ENCODE results near the gene SNURF.
A peak's percentile ranks its signal among the peaks of the same experiment; 100 is the strongest.
"Not testable (repeated sequence)": the region's sequence is repeated elsewhere in the genome, so short reads cannot be mapped to it uniquely, and the experiment has no call there.

SNURF gene, protein sequence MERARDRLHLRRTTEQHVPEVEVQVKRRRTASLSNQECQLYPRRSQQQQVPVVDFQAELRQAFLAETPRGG

DNA sequence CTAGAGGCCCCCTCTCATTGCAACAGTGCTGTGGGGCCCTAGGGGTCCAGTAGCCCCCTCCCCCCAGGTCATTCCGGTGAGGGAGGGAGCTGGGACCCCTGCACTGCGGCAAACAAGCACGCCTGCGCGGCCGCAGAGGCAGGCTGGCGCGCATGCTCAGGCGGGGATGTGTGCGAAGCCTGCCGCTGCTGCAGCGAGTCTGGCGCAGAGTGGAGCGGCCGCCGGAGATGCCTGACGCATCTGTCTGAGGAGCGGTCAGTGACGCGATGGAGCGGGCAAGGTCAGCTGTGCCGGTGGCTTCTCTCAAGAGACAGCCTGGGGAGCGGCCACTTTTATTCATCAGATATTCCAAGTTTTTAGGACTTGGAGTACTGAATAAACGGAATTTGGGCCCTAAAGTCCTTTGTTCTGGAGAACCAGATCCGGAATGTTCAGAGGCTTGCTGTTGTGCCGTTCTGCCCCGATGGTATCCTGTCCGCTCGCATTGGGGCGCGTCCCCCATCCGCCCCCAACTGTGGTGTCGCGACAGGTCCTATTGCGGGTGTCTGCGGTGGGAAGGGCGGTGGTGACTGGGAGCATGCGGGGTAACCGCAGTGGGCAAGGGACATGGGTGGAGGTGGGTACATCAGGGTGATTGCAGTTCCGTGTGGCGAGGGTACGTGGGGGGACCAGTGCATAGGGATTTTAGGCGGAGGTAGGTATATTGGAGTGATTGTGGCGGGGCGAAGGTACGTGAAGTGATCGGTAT is at the start of gene SNURF, which contains the start of gene SNRPN:
Gene SNURF, plus strand, starts transcription at position 205 of the 748 bp plus-strand sequence. Its CDS starts 62 bp downstream, at position 267.
Gene SNRPN, plus strand, starts transcription at position 205 of the 748 bp plus-strand sequence. CDS start 19,467 bp downstream, outside the sequence.
- DNase-seq (ENCODE audit: low read depth in 2 of 2, low spot score in 1 of 2), result no peak

GRCh38 chr15:24916305-24917009 is 38.3 kb upstream of the SNURF start:
- no peak for DNase-seq (ENCODE audit: low read depth in 2 of 2, low spot score in 1 of 2)

- no peak for DNase-seq (ENCODE audit: low read depth in 2 of 2, low spot score in 1 of 2)
Observed at GRCh38 chr15:24917431-24917830, 37.4 kb upstream of the SNURF start.

DNA sequence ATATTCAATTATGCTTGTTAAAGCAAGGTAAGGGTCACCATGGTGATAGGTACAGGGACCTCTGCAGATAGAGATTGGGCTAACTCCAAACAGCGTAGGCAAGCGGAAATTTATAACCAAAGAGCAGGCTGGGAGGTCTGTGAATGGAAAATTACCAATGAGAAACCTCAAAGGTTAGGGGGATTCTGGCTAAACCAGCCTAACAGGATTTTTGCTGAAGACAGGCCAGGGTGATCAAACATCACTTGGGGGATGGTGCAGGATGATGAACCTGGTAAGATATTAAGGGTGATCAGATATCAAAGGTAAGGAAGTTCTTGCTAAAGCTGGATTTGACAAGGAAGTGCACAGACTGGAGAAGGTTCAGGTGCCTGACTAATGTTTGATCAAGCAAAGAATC is 35.3 kb upstream of the SNURF start:
- no peak for DNase-seq (ENCODE audit: low read depth in 2 of 2, low spot score in 1 of 2)

- not testable (repeated sequence) for DNase-seq (ENCODE audit: low read depth in 2 of 2, low spot score in 1 of 2)
Observed at GRCh38 chr15:24922781-24923180, 32.0 kb upstream of the SNURF start.

DNA sequence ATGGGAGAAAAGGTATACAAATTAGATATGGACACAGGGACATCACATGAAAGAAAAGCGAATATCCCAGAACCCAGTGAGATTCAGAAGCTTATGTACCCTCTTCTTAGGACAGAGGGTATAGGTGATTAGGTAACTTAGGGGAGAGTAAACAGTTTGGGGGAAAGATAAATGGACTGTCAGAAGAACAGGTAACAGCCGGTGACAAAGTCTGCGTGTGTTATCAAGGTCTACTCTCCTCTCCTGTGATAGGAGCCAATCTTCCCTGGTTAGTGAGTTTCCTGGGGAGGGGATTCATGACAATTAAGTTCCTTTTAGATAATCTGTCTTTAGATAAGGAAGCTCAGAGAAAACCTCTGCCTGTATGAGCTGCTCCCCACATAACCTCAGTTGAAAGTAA is 30.6 kb upstream of the SNURF start:
- no peak for DNase-seq (ENCODE audit: low read depth in 2 of 2, low spot score in 1 of 2)

- no peak for DNase-seq (ENCODE audit: low read depth in 2 of 2, low spot score in 1 of 2)
Observed at GRCh38 chr15:24924621-24925020, 30.2 kb upstream of the SNURF start.

GRCh38 chr15:24931874-24932732 is 22.7 kb upstream of the SNURF start:
- DNase-seq (ENCODE audit: low read depth in 2 of 2, low spot score in 1 of 2), result not testable (repeated sequence)

GRCh38 chr15:24933716-24934115 is 21.1 kb upstream of the SNURF start:
- no peak for DNase-seq (ENCODE audit: low read depth in 2 of 2, low spot score in 1 of 2)

- not testable (repeated sequence) for DNase-seq (ENCODE audit: low read depth in 2 of 2, low spot score in 1 of 2)
Observed at GRCh38 chr15:24938224-24938623, 16.6 kb upstream of the SNURF start.

GRCh38 chr15:24940236-24940635 is 14.6 kb upstream of the SNURF start:
- no peak for DNase-seq (ENCODE audit: low read depth in 2 of 2, low spot score in 1 of 2)

DNA sequence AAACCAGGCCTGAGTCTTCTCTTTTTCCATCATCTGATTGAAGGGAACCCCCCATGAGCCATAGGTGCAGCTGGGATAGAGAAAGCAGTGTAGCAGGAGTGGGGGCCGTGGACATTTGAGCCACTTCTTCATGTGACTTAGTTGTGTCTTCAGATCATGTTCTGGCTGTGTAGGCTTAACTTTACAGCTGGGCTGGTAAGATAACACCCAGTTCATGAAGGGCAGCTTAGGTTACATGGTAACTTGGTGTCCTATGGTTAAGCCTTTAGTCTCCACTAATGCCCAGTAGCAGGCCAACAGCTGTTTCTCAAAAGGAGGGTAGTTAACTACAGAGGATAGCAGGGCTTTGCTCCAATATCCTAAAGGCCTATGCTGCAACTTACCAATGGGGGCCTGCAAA is 11.4 kb upstream of the SNURF start:
- DNase-seq (ENCODE audit: low read depth in 2 of 2, low spot score in 1 of 2), result no peak

- no peak for DNase-seq (ENCODE audit: low read depth in 2 of 2, low spot score in 1 of 2)
Observed at GRCh38 chr15:24944954-24945353, 9.8 kb upstream of the SNURF start.

DNA sequence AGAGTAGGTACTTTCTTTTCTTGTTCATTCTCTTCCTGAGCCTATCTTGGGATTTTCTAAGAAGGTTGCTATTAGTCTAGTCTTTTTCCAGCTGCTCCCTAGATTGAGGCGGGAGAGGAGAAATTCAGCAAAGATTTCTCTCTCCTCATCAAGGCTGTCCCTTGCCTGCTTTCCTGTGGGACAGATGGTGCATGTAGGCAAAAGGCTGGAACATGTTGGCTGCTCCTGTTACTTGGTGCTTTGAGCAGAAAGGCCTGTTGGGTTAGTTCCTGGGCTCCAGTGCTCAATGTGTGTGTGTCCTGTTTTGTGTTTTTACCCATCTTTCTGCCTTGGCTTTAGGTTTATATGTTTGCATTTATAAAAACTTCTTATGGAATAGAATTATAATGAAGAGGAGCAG is 9.1 kb upstream of the SNURF start:
- DNase-seq (ENCODE audit: low read depth in 2 of 2, low spot score in 1 of 2), result no peak

DNA sequence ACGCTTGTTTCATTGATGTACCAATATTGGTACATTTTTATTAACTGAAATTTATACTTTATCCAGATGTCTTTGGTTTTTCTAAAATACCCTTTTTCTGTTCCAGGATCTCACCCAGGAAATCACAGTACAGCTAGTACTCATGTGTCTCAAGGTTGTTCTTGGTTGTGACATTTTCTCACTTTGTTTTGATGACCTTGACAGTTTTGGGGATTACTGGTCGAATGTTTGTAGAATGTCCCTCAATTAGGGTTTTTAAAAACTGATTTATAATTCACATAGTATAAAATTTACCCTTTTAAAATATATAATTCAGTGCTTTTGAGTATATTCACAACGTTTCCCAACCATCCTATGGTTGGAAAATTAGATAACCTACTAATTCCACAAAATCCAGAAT is 6.3 kb upstream of the SNURF start:
- DNase-seq (ENCODE audit: low read depth in 2 of 2, low spot score in 1 of 2), result no peak

- no peak for DNase-seq (ENCODE audit: low read depth in 2 of 2, low spot score in 1 of 2)
Observed at GRCh38 chr15:24955531-24955921, 739 bp downstream of the SNURF start.

DNA sequence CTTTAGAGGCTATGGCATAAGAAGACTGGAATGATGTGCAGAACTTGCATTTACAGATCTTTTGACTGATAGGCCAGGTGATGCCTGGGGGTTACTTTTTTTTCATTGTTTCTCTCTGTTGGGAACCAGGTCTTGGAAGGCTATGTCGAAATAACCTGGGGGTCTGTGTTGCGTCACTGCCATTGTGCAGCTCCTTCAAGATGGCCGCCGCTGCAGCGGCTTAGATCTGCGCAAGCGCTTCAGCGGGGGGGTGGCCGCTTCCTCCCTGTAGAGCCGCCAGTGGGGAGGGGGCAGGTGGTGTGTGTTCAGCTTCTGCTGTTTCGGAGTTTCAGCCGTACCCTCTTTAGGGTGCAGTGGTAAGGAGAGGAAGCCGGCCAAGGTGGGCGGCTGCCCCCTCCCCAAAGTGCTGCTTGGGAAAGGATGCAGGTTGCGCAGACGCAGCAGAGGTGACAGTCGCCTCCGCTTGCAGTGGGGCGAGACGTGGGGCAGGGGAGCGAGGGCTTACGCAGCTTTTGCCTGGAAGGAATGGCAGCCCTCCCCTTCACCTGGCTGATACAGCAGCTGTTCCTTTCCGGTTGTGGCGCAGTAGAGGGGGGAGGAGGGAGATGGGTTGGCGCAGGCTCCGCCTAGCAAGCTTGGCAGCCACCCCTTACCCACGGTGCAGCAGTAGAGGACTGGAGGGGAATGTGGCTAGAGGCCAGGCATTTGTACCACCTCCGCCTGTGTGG is 1.5 kb downstream of the SNURF start:
- DNase-seq (ENCODE audit: low read depth in 2 of 2, low spot score in 1 of 2), result peak in 1 of 2 donors; percentile 28

- no peak for DNase-seq (ENCODE audit: low read depth in 2 of 2, low spot score in 1 of 2)
Observed at GRCh38 chr15:24957691-24958090, 2.9 kb downstream of the SNURF start.

DNA sequence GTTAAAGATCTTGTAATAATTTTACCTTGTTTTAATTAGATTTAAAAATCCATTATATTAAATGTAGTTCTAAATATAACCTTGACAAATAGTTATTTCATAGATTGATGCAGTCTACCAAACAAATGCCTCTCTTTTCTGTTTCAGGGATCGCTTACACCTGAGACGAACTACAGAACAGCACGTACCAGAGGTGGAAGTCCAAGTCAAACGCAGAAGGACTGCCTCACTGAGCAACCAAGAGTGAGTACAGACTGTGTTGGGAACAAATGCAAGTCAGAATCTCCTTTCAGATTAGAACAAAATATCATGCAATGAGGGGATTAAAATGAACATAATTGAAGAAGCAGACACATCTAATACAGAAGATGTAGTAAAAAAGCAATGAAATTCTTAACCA is 7.2 kb downstream of the SNURF start:
- DNase-seq (ENCODE audit: low read depth in 2 of 2, low spot score in 1 of 2), result no peak

DNA sequence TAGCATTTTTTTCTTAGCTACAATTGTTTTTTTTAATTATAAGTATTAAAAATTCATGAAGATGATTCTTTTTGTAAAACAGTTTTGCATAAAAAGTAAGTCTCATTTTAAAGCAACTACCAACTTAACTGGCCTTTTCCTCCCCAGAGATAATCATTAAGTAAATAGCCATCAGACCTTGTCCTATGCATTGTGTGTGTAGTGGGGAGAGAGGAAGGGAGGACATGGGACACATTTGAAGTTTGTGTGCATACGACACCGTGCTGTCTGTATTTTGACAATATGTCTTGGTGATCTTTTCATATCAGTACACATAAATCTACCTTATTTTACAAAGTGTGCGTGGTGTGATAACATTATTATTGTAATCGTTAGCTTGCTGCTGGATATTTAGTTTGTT is 8.1 kb downstream of the SNURF start:
- DNase-seq (ENCODE audit: low read depth in 2 of 2, low spot score in 1 of 2), result no peak

Data from stimulated activated CD8-positive, alpha-beta memory T cell treated with anti-CD3 and anti-CD28 coated beads, Interleukin-4, amount 100 ng/mL, for 4 hours (primary cell).